ENCODE measurements around the gene ERC1. TPM values are rescaled to one million over a fixed set of nuclear protein-coding genes. Genes with fewer than 3 reads are reported as not detected.

Gene ERC1
- total and polyA plus RNA-seq, 9 of the 15 experiments (the other 6 are each of a cell fraction or from before 2014, with no cell fraction given) = 0.74 to 11.8 (median 4.8) TPM

GRCh38 chr12:969821-970220, 21.2 kb upstream of the ERC1 start:
- Histone ChIP-seq H3K4me1 (replicated peaks in 1 of 2; ENCODE audit: control insufficient read depth in 2 of 2, insufficient read depth in 2 of 2, low read length in 2 of 2) (no peaks in the 10 kb centered on the region; a peak in 1 of 5 replicates), H3K27ac (ENCODE audit: extremely low read depth, low read depth, low read length) (no peak overlapping the region), H3K9me3 (replicated peaks; ENCODE audit: control insufficient read depth, insufficient read depth, low read depth, low read length) (no peaks in the 10 kb centered on the region), H2AFZ (ENCODE audit: low read depth, low read length) (no peak overlapping the region), H3K4me3 (no peak overlapping the region), H3K36me3 (ENCODE audit: control insufficient read depth, insufficient read depth, low read length) (no peaks in the 10 kb centered on the region), H3K9ac (ENCODE audit: insufficient read depth in 1 of 2, low read depth in 2 of 2, low read length in 2 of 2) (no peak overlapping the region), H3K4me2 (ENCODE audit: insufficient read depth, low read length) (no peak overlapping the region), H3K27me3 (ENCODE audit: control insufficient read depth in 2 of 2, insufficient read depth in 2 of 2, low read length in 2 of 2) (no peaks in the 10 kb centered on the region), H3K9me1 (ENCODE audit: control insufficient read depth, insufficient read depth, low read length) (no peaks in the 10 kb centered on the region), H4K20me1 (replicated peaks; ENCODE audit: control insufficient read depth, insufficient read depth, low read length) (no peaks in the 10 kb centered on the region), H3K79me2 (ENCODE audit: control insufficient read depth, insufficient read depth, low read length) (no peaks in the 10 kb centered on the region)
- no peak for TF ChIP-seq BRF2 (IDR thresholded peaks at IDR 0.05; ENCODE audit: borderline replicate concordance, insufficient read depth, insufficient read length)
- no peak for TF ChIP-seq ASH1L (IDR thresholded peaks at IDR 0.05; ENCODE audit: borderline replicate concordance, low read depth, partially characterized antibody)
- no peak for TF ChIP-seq CEBPZ (IDR thresholded peaks at IDR 0.05; ENCODE audit: borderline replicate concordance, low read depth, low read length)
- TF ChIP-seq, protein P1, sequence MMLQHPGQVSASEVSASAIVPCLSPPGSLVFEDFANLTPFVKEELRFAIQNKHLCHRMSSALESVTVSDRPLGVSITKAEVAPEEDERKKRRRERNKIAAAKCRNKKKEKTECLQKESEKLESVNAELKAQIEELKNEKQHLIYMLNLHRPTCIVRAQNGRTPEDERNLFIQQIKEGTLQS (IDR thresholded peaks at IDR 0.05) = peak; percentile 46
- TF ChIP-seq, protein P1 (CRISPR knock-in tag; conservative IDR thresholded peaks at IDR 0.05) = no peak
- no peak for TF ChIP-seq ZFX (CRISPR knock-in tag; IDR thresholded peaks at IDR 0.05)
- TF ChIP-seq, protein P2, sequence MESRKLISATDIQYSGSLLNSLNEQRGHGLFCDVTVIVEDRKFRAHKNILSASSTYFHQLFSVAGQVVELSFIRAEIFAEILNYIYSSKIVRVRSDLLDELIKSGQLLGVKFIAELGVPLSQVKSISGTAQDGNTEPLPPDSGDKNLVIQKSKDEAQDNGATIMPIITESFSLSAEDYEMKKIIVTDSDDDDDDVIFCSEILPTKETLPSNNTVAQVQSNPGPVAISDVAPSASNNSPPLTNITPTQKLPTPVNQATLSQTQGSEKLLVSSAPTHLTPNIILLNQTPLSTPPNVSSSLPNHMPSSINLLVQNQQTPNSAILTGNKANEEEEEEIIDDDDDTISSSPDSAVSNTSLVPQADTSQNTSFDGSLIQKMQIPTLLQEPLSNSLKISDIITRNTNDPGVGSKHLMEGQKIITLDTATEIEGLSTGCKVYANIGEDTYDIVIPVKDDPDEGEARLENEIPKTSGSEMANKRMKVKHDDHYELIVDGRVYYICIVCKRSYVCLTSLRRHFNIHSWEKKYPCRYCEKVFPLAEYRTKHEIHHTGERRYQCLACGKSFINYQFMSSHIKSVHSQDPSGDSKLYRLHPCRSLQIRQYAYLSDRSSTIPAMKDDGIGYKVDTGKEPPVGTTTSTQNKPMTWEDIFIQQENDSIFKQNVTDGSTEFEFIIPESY (CRISPR knock-in tag; IDR thresholded peaks at IDR 0.05) = no peak
- no peak for TF ChIP-seq ZZZ3 (IDR thresholded peaks at IDR 0.05)
- TF ChIP-seq MEF2D (tag; conservative IDR thresholded peaks at IDR 0.05; ENCODE audit: low read depth) = no peak
- no peak for TF ChIP-seq HSF4 (CRISPR knock-in tag; IDR thresholded peaks at IDR 0.05; ENCODE audit: borderline replicate concordance)
- TF ChIP-seq ZC3H4 (CRISPR knock-in tag; IDR thresholded peaks at IDR 0.05; ENCODE audit: borderline replicate concordance) = no peak
- no peak for TF ChIP-seq KDM1A (IDR thresholded peaks at IDR 0.05)
- no peak for TF ChIP-seq RAD21 (CRISPR knock-in tag; conservative IDR thresholded peaks at IDR 0.05 in 1 of 2, IDR thresholded peaks at IDR 0.05 in 1 of 2)
- peak; percentile 59 for TF ChIP-seq EGR1 (conservative IDR thresholded peaks at IDR 0.05)
- no peak for TF ChIP-seq CTBP1 (IDR thresholded peaks at IDR 0.05; ENCODE audit: borderline replicate concordance)
- no peak for TF ChIP-seq CEBPB (tag; IDR thresholded peaks at IDR 0.05)
- ChIA-PET CTCF (ENCODE audit: low intra/inter-chr PET ratio) (no interaction called here), POLR2A (no interaction called here)
- 28% methylated on average over 7 of the region's 8 CpGs for WGBS (ENCODE audit: insufficient coverage, low coverage, missing lambda C conversion rate)
- ATAC-seq = no peak
- intact Hi-C loops (cut with micrococcal nuclease) (no loop called here), in situ Hi-C loops (cut with MboI) (no loop called here)
- DNase-seq (ENCODE audit: extremely low read depth in 1 of 4, low spot score in 3 of 4) = no peak
- no TSS peak for BruUV-seq (replicated peaks)
- FAIRE-seq = no peak

Data from K562 (cell line).